SK-N-SH treated with all-trans-retinoic acid at 6 μM for 48 hours (cell line): ENCODE results near the gene CHTF18.

Experiments
- OSR1 ChIP-seq: fragments of 250-450 bp; sonication (Bioruptor Pico); IDR thresholded peaks from 2 replicates; pipeline ENCODE4 v1.8.0; 2022; ENCODE audit warnings: moderate library complexity, mild to moderate bottlenecking, inconsistent platforms
- POU6F1 ChIP-seq: fragments of 250-450 bp; sonication (Bioruptor Pico); IDR thresholded peaks from 2 replicates; pipeline ENCODE4 v1.8.0; 2021; ENCODE audit warnings: low read depth, mild to moderate bottlenecking, moderate library complexity, borderline replicate concordance
- TCF4 ChIP-seq: fragments of 250-450 bp; sonication (Bioruptor Pico); IDR thresholded peaks from 2 replicates; pipeline ENCODE4 v1.8.0; 2021; ENCODE audit warnings: mild to moderate bottlenecking, moderate library complexity, borderline replicate concordance
- ZC3H10 ChIP-seq: fragments of 250-450 bp; sonication (Bioruptor Pico); IDR thresholded peaks from 2 replicates; pipeline ENCODE4 v1.5.1; 2021; ENCODE audit warnings: mild to moderate bottlenecking, moderate library complexity
- ZFP30 ChIP-seq: fragments of 450-650 bp; formaldehyde crosslinking; IDR thresholded peaks from 2 replicates; pipeline ENCODE4 v1.5.0; 2022; ENCODE audit warnings: mild to moderate bottlenecking, moderate library complexity
- TF ChIP-seq, protein P1 (sequence below): fragments of 250-450 bp; sonication (Bioruptor Pico); IDR thresholded peaks from 2 replicates; pipeline ENCODE4 v1.5.1; 2020; ENCODE audit warnings: low read depth, mild to moderate bottlenecking, moderate library complexity

- TF ChIP-seq POU6F1 (CRISPR knock-in tag) (no peak), ZC3H10 (CRISPR knock-in tag) (no peak), TCF4 (CRISPR knock-in tag) (no peak), OSR1 (CRISPR knock-in tag) (no peak), ZFP30 (CRISPR knock-in tag) (no peak)
- TF ChIP-seq, protein P1, sequence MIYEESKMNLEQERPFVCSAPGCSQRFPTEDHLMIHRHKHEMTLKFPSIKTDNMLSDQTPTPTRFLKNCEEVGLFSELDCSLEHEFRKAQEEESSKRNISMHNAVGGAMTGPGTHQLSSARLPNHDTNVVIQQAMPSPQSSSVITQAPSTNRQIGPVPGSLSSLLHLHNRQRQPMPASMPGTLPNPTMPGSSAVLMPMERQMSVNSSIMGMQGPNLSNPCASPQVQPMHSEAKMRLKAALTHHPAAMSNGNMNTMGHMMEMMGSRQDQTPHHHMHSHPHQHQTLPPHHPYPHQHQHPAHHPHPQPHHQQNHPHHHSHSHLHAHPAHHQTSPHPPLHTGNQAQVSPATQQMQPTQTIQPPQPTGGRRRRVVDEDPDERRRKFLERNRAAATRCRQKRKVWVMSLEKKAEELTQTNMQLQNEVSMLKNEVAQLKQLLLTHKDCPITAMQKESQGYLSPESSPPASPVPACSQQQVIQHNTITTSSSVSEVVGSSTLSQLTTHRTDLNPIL (CRISPR knock-in tag): no peak
Measured at GRCh38 chr16:835373-835772, 47.0 kb downstream of the CHTF18 start.
